GM12872 (cell line): Measurements from ENCODE around the gene DOLPP1.

ENCODE experiments used
- CTCF ChIP-seq: IDR thresholded peaks from 3 replicates; pipeline ENCODE4 v1.5.1; 2011; ENCODE audit warnings: low read depth, mild to moderate bottlenecking, low read length, moderate library complexity; ENCODE audit not compliant: insufficient read depth

DOLPP1 gene

GRCh38 chr9:129104051-129104450 lies 23.1 kb downstream of the DOLPP1 start:
- no peak for TF ChIP-seq CTCF

- TF ChIP-seq CTCF: no peak
Measured at GRCh38 chr9:129105857-129106694, 25.2 kb downstream of the DOLPP1 start.

GRCh38 chr9:129107651-129108050 lies 26.7 kb downstream of the DOLPP1 start:
- no peak for TF ChIP-seq CTCF

GRCh38 chr9:129108083-129108804 lies 27.3 kb downstream of the DOLPP1 start:
- TF ChIP-seq CTCF: no peak

GRCh38 chr9:129108805-129109536 lies 28.1 kb downstream of the DOLPP1 start:
- TF ChIP-seq CTCF: no peak

GRCh38 chr9:129109537-129109903 lies 28.6 kb downstream of the DOLPP1 start:
- no peak for TF ChIP-seq CTCF
